Ectodermal cell (in vitro differentiated cells): ENCODE measurements around the gene SNRNP48.

Source experiments
- H3K27ac ChIP-seq: 2 replicates; pipeline ENCODE4 v1.7.0; 2013; ENCODE audit warnings: mild to moderate bottlenecking, low read depth, low read length; ENCODE audit not compliant: insufficient read depth, poor library complexity, severe bottlenecking
- H3K27me3 ChIP-seq: 2 replicates; pipeline ENCODE4 v1.7.0; 2013; ENCODE audit warnings: mild to moderate bottlenecking, low read length; ENCODE audit not compliant: insufficient read depth, control insufficient read depth, poor library complexity, severe bottlenecking
- H3K36me3 ChIP-seq: one replicate; pipeline ENCODE4 v1.7.0; 2013; ENCODE audit warnings: low read length; ENCODE audit not compliant: control insufficient read depth, insufficient read depth
- H3K4me1 ChIP-seq: one replicate; pipeline ENCODE4 v1.7.0; 2013; ENCODE audit warnings: low read length; ENCODE audit not compliant: control insufficient read depth, insufficient read depth
- H3K4me3 ChIP-seq: 2 replicates; pipeline ENCODE4 v1.7.0; 2013; ENCODE audit warnings: low read depth, low read length, control low read depth; ENCODE audit not compliant: insufficient read depth
- H3K9me3 ChIP-seq: 2 replicates; pipeline ENCODE4 v1.7.0; 2013; ENCODE audit warnings: mild to moderate bottlenecking, low read length, moderate library complexity; ENCODE audit not compliant: control insufficient read depth
- WGBS, 2 experiments: methylation state at CpG; one replicate each; pipeline ENCODE4 v1.1.7; 2013; ENCODE audit warnings: missing lambda C conversion rate in 2 of 2; 5-methylcytosine and 5-hydroxymethylcytosine counted together

The SNRNP48 gene

GRCh38 chr6:7658543-7658942 lies 68.5 kb downstream of the SNRNP48 start:
- no peaks in the 10 kb centered on the region for H3K27me3 ChIP-seq
- no peaks in the 10 kb centered on the region for H3K9me3 ChIP-seq
- no peak overlapping the region for H3K27ac ChIP-seq
- WGBS, 2 experiments, result 88 to 93% methylated on average over 4 of the region's 4 CpGs
- H3K4me1 ChIP-seq, result no peaks in the 10 kb centered on the region
- no peaks in the 10 kb centered on the region for H3K36me3 ChIP-seq
- no peak overlapping the region for H3K4me3 ChIP-seq

GRCh38 chr6:7661364-7661763 lies 71.4 kb downstream of the SNRNP48 start:
- no peak overlapping the region for H3K27ac ChIP-seq
- H3K4me1 ChIP-seq, result no peaks in the 10 kb centered on the region
- no peaks in the 10 kb centered on the region for H3K9me3 ChIP-seq
- H3K27me3 ChIP-seq, result no peaks in the 10 kb centered on the region
- WGBS, 2 experiments, result 91 to 100% methylated on average over 3 of the region's 3 CpGs
- no peaks in the 10 kb centered on the region for H3K36me3 ChIP-seq
- H3K4me3 ChIP-seq, result no peak overlapping the region
